ENCODE measurements around the gene ZNF593OS. TPM values are rescaled to one million over a fixed set of nuclear protein-coding genes. Genes with fewer than 3 reads are reported as not detected.

The ZNF593OS gene
- not detected for total RNA-seq
- polyA plus RNA-seq (2013, experiment 1 of 2) = 1.1 TPM
- 2.1 TPM for polyA plus RNA-seq (2013, experiment 2 of 2)
- total RNA-seq = 0 to 0.39 (median 0) reads per million in 172 experiments

DNA sequence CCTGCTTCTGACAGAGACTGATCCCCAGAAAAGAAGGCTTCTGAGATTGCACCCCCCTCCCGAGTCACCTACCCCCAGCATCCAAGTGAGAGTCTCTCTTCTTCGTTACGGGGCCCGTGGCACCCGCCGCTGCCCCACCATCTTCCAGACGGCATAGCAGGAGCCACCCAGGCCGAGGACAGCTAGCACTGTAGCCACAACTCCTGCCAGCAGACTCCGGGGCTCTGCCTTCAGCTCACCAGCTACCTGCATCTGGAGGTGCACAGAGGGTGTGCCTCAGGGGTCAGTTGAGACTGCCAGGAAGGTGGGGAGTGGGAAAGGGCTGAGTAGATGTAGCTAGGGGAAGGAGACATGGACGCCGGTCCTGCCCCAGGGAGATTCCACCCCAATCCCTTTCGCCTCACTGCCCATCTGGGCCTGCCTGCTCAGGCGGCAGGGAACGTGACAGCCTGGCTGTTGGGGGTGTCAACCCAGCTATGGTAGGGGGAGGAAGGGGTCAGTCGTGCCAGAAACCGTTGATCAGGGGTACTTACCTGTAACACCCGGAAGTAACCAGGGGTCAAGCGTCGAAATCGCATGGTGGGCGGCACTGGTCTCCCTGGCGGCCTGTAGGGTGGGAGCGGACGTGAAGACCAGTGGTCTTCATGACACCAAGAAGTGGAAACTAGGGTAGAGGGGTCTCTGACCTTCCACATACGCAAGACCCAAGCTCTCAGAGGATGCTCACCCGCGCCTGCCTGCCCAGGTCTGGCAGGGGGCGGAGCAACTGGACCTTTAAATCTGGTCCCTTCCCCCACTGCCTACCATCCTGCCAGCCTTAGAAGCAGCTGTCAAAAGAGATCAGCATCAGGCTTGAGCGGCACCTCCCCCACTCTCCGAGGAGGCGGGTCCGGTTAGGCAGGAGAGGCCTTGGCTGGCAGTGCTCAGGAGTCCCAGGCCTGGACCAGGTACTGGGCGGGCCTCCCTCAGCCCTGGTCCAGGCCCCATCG lies at the start of gene ZNF593OS:
Gene ZNF593OS (minus strand): TSS at position 749 of the 989 bp plus-strand sequence. CDS start 171 bp downstream, at position 578.
- peak within 1 kb of the TSS; percentile 90 for H3K4me3 Mint-ChIP-seq

DNA sequence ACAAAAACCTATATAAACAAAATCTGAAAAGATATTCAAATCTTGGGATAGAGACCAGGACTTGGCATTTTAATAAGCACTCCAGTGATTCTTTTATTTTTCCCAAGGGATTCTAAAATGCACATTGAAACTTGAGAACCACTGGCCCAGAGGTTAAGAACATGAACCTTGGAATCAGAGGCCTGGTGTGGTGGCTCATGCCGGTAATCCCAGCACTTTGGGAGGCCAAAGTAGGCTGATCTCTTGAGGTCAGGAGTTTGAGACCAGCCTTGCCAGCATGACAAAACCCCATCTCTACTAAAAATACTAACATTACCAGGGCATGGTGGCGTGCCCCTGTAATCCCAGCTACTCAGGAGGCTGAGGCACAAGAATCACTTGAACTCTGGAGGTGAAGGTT lies 49.5 kb upstream of the ZNF593OS start:
- Histone ChIP-seq H3K27me3 (ENCODE audit: control insufficient read depth in 1 of 2, insufficient read depth in 2 of 2, low read length in 2 of 2) (peaks cover 10 to 14% of the 10 kb centered on the region in 2 experiments), H3K36me3 (ENCODE audit: insufficient read depth, low read length) (no peaks in the 10 kb centered on the region), H3K4me3 (ENCODE audit: low read length) (no peak overlapping the region), H3K27ac (ENCODE audit: low read depth in 1 of 2, low read length in 2 of 2) (no peak overlapping the region), H3K9me3 (ENCODE audit: control insufficient read depth in 1 of 2, insufficient read depth in 1 of 2, low read length in 2 of 2) (no peaks in the 10 kb centered on the region), H3K4me1 (ENCODE audit: insufficient read depth, low read length) (peaks cover 11% of the 10 kb centered on the region)
- ChIA-PET POLR2A (no interaction called here), CTCF (no interaction called here)
- peaks cover 7% of the 10 kb centered on the region for H3K4me1 Mint-ChIP-seq (ENCODE audit: low read depth)
- peaks cover 25% of the 10 kb centered on the region for H3K27me3 Mint-ChIP-seq
- H3K27ac Mint-ChIP-seq = no peak overlapping the region
- no peak overlapping the region for H3K4me3 Mint-ChIP-seq
- no peaks in the 10 kb centered on the region for H3K9me3 Mint-ChIP-seq
- DNase-seq (no peak), ATAC-seq (ENCODE audit: poor library complexity) (no peak)
- no peaks in the 10 kb centered on the region for H3K36me3 Mint-ChIP-seq (ENCODE audit: low read depth)
- no peak for TF ChIP-seq CTCF (IDR thresholded peaks at IDR 0.05)
- intact Hi-C loops (cut with DNase I, micrococcal nuclease) = loop anchor here in 1 of 2 experiments (5.0 kb wide), 1 partner anchor 39 kb away; no protein-coding TSS in a partner anchor

More for the DNA sequence above, at the start of gene ZNF593OS:
- Mint-ChIP-seq H3K4me1 (ENCODE audit: low read depth) (peaks cover 12% of the 10 kb centered on the region), H3K36me3 (ENCODE audit: low read depth) (no peaks in the 10 kb centered on the region), H3K27me3 (no peaks in the 10 kb centered on the region), H3K9me3 (no peaks in the 10 kb centered on the region), H3K27ac (peak within 1 kb of the TSS; percentile 61)
- ATAC-seq (ENCODE audit: poor library complexity) (no peak), DNase-seq (no peak)
- Histone ChIP-seq H3K36me3 (ENCODE audit: insufficient read depth, low read length) (no peaks in the 10 kb centered on the region), H3K27ac (ENCODE audit: low read depth in 1 of 2, low read length in 2 of 2) (no peak within 1 kb of the TSS), H3K9me3 (ENCODE audit: control insufficient read depth in 1 of 2, insufficient read depth in 1 of 2, low read length in 2 of 2) (no peaks in the 10 kb centered on the region), H3K4me1 (ENCODE audit: insufficient read depth, low read length) (peaks cover 26% of the 10 kb centered on the region), H3K4me3 (ENCODE audit: low read length) (peak within 1 kb of the TSS; percentile 85), H3K27me3 (ENCODE audit: control insufficient read depth in 1 of 2, insufficient read depth in 2 of 2, low read length in 2 of 2) (no peaks in the 10 kb centered on the region)
- ChIA-PET CTCF (interaction anchor here (0.8 to 3.2 kb wide), 3 partner anchors 63 to 66 kb away, joined by 4 to 50 read pairs (median 13); partner anchors contain the start of gene CEP85), POLR2A (interaction anchor here (1.2 to 1.8 kb wide), 2 partner anchors 63 to 67 kb away, joined by 4 to 7 read pairs; partner anchors contain the start of gene CEP85)
- intact Hi-C loops (cut with DNase I, micrococcal nuclease) = no loop called here
- TF ChIP-seq CTCF (IDR thresholded peaks at IDR 0.05) = no peak

DNA sequence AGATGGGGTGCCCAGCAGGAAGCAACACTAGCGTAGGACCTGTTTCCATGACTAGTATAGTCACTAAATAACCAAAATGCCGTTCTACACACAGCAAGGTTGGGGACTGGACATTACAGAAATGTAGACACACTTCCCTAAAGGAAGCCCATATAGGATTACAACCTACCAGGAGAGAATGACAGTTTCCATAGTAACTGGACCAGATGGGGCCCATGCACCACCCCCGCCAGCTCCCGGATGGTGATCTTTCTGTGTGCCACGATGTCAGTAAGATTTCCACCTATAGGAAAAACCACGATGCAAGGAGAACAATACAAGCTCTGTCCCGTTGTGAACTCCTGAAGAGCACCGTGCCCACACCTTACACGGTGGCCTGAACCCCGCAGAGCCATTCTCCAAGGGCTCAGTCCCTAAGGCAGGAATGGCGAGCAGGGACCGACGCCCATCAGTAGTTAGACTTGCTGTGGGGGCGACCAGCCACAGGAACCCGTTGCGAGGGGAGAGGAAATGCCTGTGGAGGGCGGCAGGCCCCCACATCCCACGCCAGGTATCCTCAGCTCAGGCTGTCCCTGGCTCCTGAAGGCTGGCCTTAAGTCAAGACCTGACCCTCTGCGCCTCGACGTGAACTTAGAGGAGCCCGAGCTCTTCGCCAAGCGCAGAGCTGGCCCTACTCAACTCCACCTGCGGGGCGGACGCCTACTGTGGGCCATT lies 48.7 kb upstream of the ZNF593OS start:
- H3K27ac Mint-ChIP-seq = no peak overlapping the region

More for the DNA sequence above, 48.7 kb upstream of the ZNF593OS start:
- Mint-ChIP-seq H3K4me1 (ENCODE audit: low read depth) (peaks cover under 1% of the 10 kb centered on the region), H3K4me3 (no peak overlapping the region), H3K9me3 (no peaks in the 10 kb centered on the region), H3K36me3 (ENCODE audit: low read depth) (no peaks in the 10 kb centered on the region), H3K27me3 (peaks cover 18% of the 10 kb centered on the region)
- Histone ChIP-seq H3K9me3 (ENCODE audit: control insufficient read depth in 1 of 2, insufficient read depth in 1 of 2, low read length in 2 of 2) (no peaks in the 10 kb centered on the region), H3K4me1 (ENCODE audit: insufficient read depth, low read length) (peaks cover 5% of the 10 kb centered on the region), H3K4me3 (ENCODE audit: low read length) (no peak overlapping the region), H3K27me3 (ENCODE audit: control insufficient read depth in 1 of 2, insufficient read depth in 2 of 2, low read length in 2 of 2) (peaks cover 3 to 8% of the 10 kb centered on the region in 2 experiments), H3K27ac (ENCODE audit: low read depth in 1 of 2, low read length in 2 of 2) (no peak overlapping the region), H3K36me3 (ENCODE audit: insufficient read depth, low read length) (no peaks in the 10 kb centered on the region)
- TF ChIP-seq CTCF (IDR thresholded peaks at IDR 0.05) = no peak
- DNase-seq (no peak), ATAC-seq (ENCODE audit: poor library complexity) (no peak)
- POLR2A ChIA-PET = no interaction called here
- CTCF ChIA-PET = no interaction called here
- intact Hi-C loops (cut with DNase I, micrococcal nuclease) = loop anchor here in 1 of 2 experiments (5.0 kb wide), 1 partner anchor 38 kb away; no protein-coding TSS in a partner anchor
